SK-N-SH treated with all-trans-retinoic acid at 6 μM for 48 hours (cell line): ENCODE measurements around the gene STK33.

Source experiments
- ATAC-seq: fragments of 200-7000 bp; cut with Tn5 transposase; 3 replicates; pipeline ENCODE4 v1.9.1; 2020; ENCODE audit warnings: mild to moderate bottlenecking, moderate library complexity
- ARNTL ChIP-seq: fragments of 450-650 bp; formaldehyde crosslinking; IDR thresholded peaks from 2 replicates; pipeline ENCODE4 v1.5.0; 2020; ENCODE audit warnings: low read depth, mild to moderate bottlenecking, moderate library complexity, borderline replicate concordance
- BACH2 ChIP-seq: fragments of 250-450 bp; sonication (Bioruptor Pico); IDR thresholded peaks from 2 replicates; pipeline ENCODE4 v1.9.0; 2021; ENCODE audit warnings: mild to moderate bottlenecking, borderline replicate concordance
- CSDC2 ChIP-seq: fragments of 250-450 bp; sonication (Bioruptor Pico); IDR thresholded peaks from 2 replicates; pipeline ENCODE4 v1.5.0; 2020; ENCODE audit warnings: mild to moderate bottlenecking, moderate library complexity
- GLIS3 ChIP-seq: fragments of 250-450 bp; sonication (Bioruptor Pico); IDR thresholded peaks from 2 replicates; pipeline ENCODE4 v1.5.0; 2020; ENCODE audit warnings: mild to moderate bottlenecking, moderate library complexity
- OSR1 ChIP-seq: fragments of 250-450 bp; sonication (Bioruptor Pico); IDR thresholded peaks from 2 replicates; pipeline ENCODE4 v1.8.0; 2022; ENCODE audit warnings: moderate library complexity, mild to moderate bottlenecking, inconsistent platforms
- PPARA ChIP-seq: fragments of 250-450 bp; sonication (Bioruptor Pico); IDR thresholded peaks from 2 replicates; pipeline ENCODE4 v1.5.0; 2020; ENCODE audit warnings: mild to moderate bottlenecking, borderline replicate concordance
- RARB ChIP-seq: fragments of 250-450 bp; sonication (Bioruptor Pico); IDR thresholded peaks from 2 replicates; pipeline ENCODE4 v1.8.0; 2021; ENCODE audit warnings: mild to moderate bottlenecking, moderate library complexity
- SNAI2 ChIP-seq: fragments of 250-450 bp; sonication (Bioruptor Pico); IDR thresholded peaks from 2 replicates; pipeline ENCODE4 v1.5.0; 2020; ENCODE audit warnings: mild to moderate bottlenecking, moderate library complexity
- TCF4 ChIP-seq: fragments of 250-450 bp; sonication (Bioruptor Pico); IDR thresholded peaks from 2 replicates; pipeline ENCODE4 v1.8.0; 2021; ENCODE audit warnings: mild to moderate bottlenecking, moderate library complexity, borderline replicate concordance
- TOX ChIP-seq: fragments of 250-450 bp; sonication (Bioruptor Pico); IDR thresholded peaks from 2 replicates; pipeline ENCODE4 v1.8.0; 2021; ENCODE audit warnings: mild to moderate bottlenecking, moderate library complexity, borderline replicate concordance
- ZFP3 ChIP-seq: fragments of 250-450 bp; sonication (Bioruptor Pico); IDR thresholded peaks from 2 replicates; pipeline ENCODE4 v1.5.0; 2020; ENCODE audit warnings: mild to moderate bottlenecking, moderate library complexity
- ZFP30 ChIP-seq: fragments of 450-650 bp; formaldehyde crosslinking; IDR thresholded peaks from 2 replicates; pipeline ENCODE4 v1.5.0; 2022; ENCODE audit warnings: mild to moderate bottlenecking, moderate library complexity
- ZNF565 ChIP-seq: fragments of 450-650 bp; formaldehyde crosslinking; conservative IDR thresholded peaks from 2 replicates; pipeline ENCODE4 v1.5.0; 2020; ENCODE audit warnings: low read depth, mild to moderate bottlenecking, moderate library complexity
- ZNF70 ChIP-seq: fragments of 450-650 bp; formaldehyde crosslinking; IDR thresholded peaks from 2 replicates; pipeline ENCODE4 v1.5.0; 2020; ENCODE audit warnings: mild to moderate bottlenecking, moderate library complexity
- ZNF8 ChIP-seq: fragments of 450-650 bp; formaldehyde crosslinking; IDR thresholded peaks from 2 replicates; pipeline ENCODE4 v1.5.0; 2020; ENCODE audit warnings: mild to moderate bottlenecking, moderate library complexity
- TF ChIP-seq, protein P1 (sequence below): fragments of 250-450 bp; sonication (Bioruptor Pico); IDR thresholded peaks from 2 replicates; pipeline ENCODE4 v1.5.1; 2020; ENCODE audit warnings: low read depth, mild to moderate bottlenecking, moderate library complexity
- TF ChIP-seq, protein P2 (sequence below): fragments of 250-450 bp; sonication (Bioruptor Pico); IDR thresholded peaks from 2 replicates; pipeline ENCODE4 v1.8.0; 2021; ENCODE audit warnings: low read depth, mild to moderate bottlenecking, moderate library complexity, borderline replicate concordance
- TF ChIP-seq, protein P3 (sequence below): fragments of 250-450 bp; sonication (Bioruptor Pico); IDR thresholded peaks from 2 replicates; pipeline ENCODE4 v1.8.0; 2020; ENCODE audit warnings: mild to moderate bottlenecking, moderate library complexity, borderline replicate concordance

STK33 gene

DNA sequence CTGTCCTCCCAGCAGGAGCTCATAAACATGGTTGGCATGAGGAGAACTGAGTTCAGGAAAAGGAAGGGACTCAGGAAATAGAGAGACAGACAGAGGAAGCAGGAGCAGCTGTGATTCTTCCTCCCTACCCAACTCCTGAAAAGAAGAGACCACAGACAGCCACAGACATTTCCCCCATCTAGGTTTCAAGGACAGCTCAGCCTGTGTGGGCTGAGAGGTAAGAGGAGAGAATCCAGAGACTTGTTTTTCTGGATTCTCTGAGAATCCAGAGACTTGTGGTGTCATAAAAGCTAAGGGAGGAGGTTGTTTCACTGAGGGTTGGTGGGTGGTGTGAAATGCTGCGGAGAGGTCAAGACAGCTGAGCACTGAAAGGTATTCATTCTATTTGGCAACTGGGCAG, 19.0 kb upstream of the STK33 start:
- ATAC-seq: no peak

DNA sequence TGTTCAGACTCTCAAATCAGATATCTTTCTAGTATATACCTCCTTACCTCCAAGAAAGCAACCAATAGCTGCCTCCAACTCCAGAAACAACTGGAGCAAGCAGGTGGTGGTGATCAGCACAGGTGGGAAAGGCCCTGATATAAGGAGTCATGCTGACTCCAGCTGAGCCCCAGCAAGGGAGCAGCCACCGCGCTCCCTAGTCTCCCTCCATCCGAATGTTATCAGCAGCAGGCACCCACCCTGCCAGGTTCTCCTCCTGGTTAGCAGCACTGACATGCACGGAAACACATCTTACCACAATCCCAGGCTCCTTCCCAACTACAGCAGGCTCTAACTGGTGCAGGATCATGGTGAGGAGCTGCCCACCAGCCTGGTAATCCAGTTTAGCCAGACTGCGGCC, 18.5 kb upstream of the STK33 start:
- no peak for ATAC-seq
- no peak for TF ChIP-seq TOX (CRISPR knock-in tag)
- no peak for TF ChIP-seq ZNF8 (CRISPR knock-in tag)
- no peak for TF ChIP-seq ZNF565 (CRISPR knock-in tag)
- no peak for TF ChIP-seq RARB
- no peak for TF ChIP-seq ZNF70 (CRISPR knock-in tag)
- TF ChIP-seq ZFP30 (CRISPR knock-in tag): no peak
- TF ChIP-seq ZFP3: no peak
- TF ChIP-seq OSR1 (CRISPR knock-in tag): no peak
- TF ChIP-seq GLIS3: no peak
- TF ChIP-seq, protein P1, sequence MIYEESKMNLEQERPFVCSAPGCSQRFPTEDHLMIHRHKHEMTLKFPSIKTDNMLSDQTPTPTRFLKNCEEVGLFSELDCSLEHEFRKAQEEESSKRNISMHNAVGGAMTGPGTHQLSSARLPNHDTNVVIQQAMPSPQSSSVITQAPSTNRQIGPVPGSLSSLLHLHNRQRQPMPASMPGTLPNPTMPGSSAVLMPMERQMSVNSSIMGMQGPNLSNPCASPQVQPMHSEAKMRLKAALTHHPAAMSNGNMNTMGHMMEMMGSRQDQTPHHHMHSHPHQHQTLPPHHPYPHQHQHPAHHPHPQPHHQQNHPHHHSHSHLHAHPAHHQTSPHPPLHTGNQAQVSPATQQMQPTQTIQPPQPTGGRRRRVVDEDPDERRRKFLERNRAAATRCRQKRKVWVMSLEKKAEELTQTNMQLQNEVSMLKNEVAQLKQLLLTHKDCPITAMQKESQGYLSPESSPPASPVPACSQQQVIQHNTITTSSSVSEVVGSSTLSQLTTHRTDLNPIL: no peak
- no peak for TF ChIP-seq ARNTL (CRISPR knock-in tag)
- TF ChIP-seq, protein P2, sequence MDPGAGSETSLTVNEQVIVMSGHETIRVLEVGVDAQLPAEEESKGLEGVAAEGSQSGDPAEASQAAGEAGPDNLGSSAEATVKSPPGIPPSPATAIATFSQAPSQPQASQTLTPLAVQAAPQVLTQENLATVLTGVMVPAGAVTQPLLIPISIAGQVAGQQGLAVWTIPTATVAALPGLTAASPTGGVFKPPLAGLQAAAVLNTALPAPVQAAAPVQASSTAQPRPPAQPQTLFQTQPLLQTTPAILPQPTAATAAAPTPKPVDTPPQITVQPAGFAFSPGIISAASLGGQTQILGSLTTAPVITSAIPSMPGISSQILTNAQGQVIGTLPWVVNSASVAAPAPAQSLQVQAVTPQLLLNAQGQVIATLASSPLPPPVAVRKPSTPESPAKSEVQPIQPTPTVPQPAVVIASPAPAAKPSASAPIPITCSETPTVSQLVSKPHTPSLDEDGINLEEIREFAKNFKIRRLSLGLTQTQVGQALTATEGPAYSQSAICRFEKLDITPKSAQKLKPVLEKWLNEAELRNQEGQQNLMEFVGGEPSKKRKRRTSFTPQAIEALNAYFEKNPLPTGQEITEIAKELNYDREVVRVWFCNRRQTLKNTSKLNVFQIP: no peak

More for the DNA sequence above, 19.0 kb upstream of the STK33 start:
- TF ChIP-seq ARNTL (CRISPR knock-in tag): no peak
- TF ChIP-seq TCF4 (CRISPR knock-in tag): no peak
- TF ChIP-seq CSDC2 (CRISPR knock-in tag): no peak
- TF ChIP-seq ZNF565 (CRISPR knock-in tag): no peak
- TF ChIP-seq, protein P3, sequence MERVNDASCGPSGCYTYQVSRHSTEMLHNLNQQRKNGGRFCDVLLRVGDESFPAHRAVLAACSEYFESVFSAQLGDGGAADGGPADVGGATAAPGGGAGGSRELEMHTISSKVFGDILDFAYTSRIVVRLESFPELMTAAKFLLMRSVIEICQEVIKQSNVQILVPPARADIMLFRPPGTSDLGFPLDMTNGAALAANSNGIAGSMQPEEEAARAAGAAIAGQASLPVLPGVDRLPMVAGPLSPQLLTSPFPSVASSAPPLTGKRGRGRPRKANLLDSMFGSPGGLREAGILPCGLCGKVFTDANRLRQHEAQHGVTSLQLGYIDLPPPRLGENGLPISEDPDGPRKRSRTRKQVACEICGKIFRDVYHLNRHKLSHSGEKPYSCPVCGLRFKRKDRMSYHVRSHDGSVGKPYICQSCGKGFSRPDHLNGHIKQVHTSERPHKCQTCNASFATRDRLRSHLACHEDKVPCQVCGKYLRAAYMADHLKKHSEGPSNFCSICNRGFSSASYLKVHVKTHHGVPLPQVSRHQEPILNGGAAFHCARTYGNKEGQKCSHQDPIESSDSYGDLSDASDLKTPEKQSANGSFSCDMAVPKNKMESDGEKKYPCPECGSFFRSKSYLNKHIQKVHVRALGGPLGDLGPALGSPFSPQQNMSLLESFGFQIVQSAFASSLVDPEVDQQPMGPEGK (CRISPR knock-in tag): no peak
- no peak for TF ChIP-seq RARB
- TF ChIP-seq BACH2 (CRISPR knock-in tag): no peak
- TF ChIP-seq ZFP3: no peak
- TF ChIP-seq PPARA (CRISPR knock-in tag): no peak
- no peak for TF ChIP-seq ZFP30 (CRISPR knock-in tag)
- no peak for TF ChIP-seq ZNF70 (CRISPR knock-in tag)
- TF ChIP-seq, protein P1: no peak
- TF ChIP-seq, all 23 proteins: peak for 0

DNA sequence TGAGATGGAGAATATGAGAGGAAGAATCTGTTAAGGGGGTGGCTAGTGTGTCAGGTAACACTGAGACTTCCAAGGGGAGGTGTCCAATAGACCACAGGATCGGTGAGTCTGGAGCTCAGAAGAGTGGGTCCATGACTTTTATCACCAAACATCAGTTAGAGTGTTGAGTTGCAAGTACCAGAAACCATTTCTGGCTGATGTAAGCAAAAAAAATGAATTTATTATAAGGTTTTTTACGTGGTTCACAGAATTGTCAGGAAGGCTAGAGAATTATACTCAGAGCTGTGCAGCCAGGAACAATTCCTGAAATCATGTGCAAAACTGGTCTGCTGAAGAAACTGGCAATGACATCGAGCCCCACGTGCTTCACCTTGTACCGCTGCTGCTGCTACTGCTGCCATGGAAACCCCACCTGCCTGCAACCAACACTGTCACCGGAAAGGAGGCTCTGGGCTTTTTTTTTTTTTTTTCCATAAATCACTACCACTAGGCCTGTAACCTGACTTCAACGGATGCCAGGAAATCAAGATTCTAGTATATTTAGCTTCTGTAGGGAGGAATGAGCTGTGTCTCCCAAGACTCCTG, 16.6 kb upstream of the STK33 start:
- TF ChIP-seq, protein P2: no peak
- TF ChIP-seq BACH2 (CRISPR knock-in tag) (no peak), TCF4 (CRISPR knock-in tag) (no peak), OSR1 (CRISPR knock-in tag) (no peak), SNAI2 (CRISPR knock-in tag) (no peak), RARB (no peak), ZNF565 (CRISPR knock-in tag) (no peak), GLIS3 (no peak)
- TF ChIP-seq, all 23 proteins: peak for 0
- no peak for ATAC-seq

DNA sequence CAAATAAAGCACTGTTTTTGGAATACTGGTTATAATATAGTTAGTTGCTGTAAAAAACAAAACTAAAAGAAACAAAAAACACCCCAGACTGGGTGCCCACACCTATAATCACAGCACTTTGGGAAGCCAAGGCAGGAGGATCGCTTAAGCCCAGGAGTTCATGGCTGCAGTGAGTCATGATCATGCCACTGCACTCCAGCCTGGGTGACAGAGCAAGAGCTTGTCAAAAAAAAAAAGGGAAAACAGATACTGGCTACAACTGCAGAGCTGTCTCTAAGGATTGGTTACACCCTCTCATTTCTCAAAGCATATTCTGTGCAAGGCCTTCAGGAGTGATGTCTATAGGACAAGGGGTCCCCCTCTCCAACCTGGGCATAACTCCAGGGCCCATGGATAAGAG, 14.6 kb upstream of the STK33 start:
- peak; percentile 33; the same call in 2 of the 3 replicates for ATAC-seq
- no peak for TF ChIP-seq RARB
- TF ChIP-seq, protein P1: no peak
